Retina (tissue), 1 donor: ENCODE data around the gene FAT4.

Experiments
- DNase-seq: peaks from one replicate; pipeline ENCODE4 v3.0.0-alpha.2; 2016

Gene FAT4, protein sequence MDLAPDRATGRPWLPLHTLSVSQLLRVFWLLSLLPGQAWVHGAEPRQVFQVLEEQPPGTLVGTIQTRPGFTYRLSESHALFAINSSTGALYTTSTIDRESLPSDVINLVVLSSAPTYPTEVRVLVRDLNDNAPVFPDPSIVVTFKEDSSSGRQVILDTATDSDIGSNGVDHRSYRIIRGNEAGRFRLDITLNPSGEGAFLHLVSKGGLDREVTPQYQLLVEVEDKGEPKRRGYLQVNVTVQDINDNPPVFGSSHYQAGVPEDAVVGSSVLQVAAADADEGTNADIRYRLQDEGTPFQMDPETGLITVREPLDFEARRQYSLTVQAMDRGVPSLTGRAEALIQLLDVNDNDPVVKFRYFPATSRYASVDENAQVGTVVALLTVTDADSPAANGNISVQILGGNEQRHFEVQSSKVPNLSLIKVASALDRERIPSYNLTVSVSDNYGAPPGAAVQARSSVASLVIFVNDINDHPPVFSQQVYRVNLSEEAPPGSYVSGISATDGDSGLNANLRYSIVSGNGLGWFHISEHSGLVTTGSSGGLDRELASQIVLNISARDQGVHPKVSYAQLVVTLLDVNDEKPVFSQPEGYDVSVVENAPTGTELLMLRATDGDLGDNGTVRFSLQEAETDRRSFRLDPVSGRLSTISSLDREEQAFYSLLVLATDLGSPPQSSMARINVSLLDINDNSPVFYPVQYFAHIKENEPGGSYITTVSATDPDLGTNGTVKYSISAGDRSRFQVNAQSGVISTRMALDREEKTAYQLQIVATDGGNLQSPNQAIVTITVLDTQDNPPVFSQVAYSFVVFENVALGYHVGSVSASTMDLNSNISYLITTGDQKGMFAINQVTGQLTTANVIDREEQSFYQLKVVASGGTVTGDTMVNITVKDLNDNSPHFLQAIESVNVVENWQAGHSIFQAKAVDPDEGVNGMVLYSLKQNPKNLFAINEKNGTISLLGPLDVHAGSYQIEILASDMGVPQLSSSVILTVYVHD (N-terminal part only)

DNA sequence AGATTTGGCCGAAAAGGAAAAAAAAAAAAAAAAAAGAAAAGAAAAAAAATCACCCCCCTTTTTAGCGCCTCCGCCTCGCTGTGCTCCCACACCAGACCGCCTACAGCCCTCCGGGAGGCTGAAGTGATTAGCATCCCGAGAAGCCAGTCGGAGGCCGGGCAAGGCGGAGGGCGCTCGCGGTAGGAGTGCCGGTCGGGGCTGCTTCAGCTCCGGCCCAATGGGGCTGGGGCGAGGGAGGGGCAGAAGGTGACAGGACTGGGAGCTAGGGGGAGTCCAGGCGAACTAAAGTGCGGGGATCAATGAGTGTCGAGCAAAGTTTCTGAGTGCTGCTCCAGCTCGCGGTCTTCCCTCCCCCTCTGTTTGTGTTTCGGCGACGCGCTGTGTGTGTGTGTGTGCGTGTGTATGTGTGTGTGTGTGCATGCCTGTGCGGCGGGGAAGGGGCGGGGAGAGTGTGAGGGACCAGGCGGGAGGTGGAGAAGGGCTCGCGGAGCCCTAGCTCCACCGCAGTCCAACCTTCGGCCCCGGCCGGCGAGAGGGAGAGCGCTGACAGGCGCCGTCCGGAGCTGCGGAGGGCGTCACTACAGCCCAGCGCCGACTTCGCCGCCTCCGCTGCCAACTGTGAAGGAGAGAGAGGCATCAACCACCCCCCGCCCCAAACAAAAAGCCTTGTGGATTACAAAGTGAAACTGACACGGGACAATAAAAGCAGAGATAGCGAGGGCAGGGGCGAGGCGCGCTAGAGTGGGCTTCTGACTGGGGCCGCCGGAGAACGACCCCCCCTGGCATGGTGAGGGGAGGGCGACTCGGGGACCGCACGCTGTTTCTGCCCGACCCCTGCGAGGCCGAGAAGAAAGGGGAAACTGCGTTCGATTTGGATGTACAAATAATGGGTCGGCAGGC is at the start of gene FAT4:
FAT4 (plus strand) TSS at position 280 of the 900 bp plus-strand sequence. CDS start 1,457 bp downstream, outside the sequence.
- peak; percentile 95 for DNase-seq

DNA sequence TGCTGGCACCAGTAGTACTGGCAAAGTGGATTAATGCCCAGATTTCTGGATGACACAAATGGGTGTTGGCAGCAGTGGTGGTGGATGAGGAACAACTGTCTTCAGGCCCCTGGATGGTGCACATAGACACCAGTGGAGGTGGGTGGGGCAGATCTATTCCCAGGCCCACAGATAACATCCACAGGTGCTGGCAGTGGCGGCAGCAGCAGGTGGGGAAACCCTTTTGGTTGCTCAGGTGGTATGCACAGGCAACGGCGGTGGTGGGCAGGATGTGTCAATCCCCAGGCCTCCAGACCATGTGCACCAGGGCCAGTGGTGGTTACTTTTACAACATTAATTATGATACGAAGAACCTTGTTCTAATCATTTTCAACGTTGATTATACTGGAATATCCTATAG is 48.9 kb upstream of the FAT4 start:
- no peak for DNase-seq

DNA sequence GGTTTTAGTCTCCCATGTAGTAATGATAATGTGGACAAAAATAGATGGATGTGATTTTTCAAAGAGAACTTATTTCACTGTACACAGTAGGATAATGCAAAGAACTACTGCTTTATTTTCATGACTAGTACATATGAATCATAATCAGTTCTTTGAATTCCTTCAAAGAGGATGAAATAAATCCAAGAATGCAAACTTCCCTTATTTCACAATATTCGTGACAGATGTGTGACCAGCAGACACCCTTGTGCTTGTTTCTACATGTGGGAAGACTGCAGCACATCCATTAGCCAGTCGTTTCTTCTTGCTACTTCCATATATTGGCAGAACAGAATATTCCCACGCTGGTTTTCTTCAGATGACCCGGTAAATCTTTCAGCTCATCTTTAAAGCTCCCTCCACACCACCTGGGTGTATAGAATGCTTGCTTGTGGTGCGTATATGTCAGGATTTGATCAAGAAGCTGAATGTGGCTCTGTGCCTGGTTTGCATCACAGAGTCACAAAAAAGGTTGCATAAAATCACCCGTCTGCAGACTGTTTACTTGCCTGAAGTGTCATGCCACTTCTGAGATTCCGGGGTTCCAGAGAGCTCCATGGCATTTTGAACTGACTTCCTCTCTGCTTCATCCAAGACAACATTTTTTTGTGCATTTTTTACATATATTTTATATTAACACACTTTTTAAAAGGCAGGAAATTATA is 47.7 kb upstream of the FAT4 start:
- DNase-seq = no peak

DNA sequence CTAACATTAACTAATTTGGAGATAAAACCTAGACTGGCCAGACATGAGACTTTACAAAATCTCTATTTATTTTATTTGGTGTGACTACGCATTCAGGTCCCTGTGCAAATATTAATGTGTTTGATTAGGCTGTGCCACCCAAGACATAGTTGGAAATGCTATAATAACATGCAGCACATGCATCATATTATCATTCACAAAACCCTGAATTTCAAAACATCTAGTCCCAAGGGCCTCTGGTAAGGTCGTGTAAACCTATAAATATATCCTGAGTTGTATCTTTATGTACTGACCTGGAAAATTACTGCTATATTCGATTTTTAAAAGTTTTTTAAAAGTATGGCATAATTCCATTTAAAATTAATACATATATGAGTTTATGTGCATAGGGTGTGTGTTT is 47.1 kb upstream of the FAT4 start:
- DNase-seq = no peak

DNA sequence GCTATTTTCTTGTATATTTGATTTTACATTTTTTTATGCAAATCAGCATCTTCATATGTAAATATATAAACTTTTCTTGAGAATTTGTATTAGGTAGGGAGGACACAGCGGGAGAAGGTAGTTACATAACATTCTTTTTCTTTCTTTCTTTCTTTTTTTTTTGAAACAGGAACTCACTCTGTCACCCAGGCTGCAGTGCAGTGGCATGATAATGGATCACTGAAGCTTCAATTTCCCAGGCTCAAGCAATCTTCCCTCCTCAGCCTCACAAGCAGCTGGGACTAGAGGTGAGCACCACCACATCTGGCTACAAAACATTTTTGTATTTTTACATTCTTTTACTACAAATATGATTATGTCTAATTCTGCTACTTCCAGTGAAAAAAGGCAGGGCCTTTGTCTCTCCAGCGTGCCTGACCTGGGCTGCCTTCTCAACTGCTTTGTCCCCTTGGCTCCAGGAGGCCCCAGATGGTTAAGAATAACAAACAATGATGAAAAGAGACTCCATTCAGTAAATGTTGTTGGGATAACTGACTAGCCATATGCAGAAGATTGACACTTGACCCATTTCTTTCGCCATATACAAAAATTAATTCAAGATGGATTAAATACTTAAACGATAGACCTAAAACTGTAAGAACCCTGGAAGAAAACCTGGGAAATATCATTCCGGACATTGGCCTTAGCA is 46.5 kb upstream of the FAT4 start:
- peak; percentile 43 for DNase-seq

DNA sequence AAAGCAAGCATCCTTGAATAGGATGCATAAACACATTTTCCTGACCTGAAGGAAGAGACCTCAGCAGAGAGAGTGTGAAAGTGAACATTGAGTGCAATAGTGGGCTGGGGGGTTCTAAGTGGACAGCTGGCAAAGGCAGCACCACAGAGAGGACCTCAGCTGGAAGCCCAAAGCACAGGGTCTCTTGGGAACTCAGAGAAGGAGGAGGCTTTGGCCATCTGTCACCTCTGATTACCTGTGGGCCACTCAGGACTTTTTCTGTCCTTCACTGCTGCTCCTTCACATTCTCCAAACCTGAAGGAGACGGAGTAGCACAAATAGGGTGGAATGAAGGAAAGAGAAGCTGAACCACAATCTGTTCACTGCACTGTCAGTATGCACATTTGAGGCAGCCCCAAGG is 37.9 kb upstream of the FAT4 start:
- peak; percentile 61 for DNase-seq

DNA sequence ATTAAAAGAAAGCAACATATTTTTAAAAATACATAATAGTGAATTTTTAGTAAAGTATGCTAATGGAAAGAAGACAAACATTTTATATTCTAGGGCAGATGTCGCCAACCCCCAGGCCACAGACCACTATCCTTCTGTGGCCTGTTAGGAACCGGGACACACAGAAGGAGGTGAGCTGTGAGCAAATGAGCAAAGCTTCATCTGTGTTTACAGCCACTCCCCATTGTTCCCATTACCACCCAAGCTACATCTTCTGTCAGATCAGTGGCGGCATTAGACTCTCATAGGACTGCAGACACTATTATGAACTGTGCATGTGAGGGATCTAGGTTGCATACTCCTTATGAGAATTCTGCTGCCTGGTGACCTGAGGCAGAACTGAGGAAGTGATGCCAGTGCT is 37.0 kb upstream of the FAT4 start:
- no peak for DNase-seq

DNA sequence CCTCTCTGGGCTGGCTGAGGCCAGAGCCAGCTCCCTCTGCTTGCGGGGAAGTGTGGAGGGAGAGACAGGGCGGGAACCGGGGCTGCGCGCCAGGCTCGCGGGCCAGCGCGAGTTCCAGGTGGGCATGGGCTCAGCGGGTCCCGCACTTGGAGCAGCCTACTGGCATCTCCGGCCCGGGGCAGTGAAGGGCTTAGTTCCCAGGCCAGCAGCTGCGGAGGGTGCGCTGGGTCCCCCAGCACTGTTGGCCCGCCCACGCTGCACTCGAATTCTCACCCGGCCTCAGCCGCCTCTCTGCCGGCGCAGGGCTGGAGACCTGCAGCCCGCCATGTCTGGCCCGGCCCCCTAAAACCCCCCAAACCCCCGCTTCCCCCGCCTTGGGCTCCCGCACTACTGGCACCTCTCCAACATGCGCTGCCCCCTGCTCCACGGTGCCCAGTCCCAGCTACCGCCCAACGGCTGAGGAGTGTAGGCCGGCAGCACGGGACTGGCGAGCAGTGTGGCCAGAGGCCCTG is 33.8 kb upstream of the FAT4 start:
- DNase-seq = no peak

DNA sequence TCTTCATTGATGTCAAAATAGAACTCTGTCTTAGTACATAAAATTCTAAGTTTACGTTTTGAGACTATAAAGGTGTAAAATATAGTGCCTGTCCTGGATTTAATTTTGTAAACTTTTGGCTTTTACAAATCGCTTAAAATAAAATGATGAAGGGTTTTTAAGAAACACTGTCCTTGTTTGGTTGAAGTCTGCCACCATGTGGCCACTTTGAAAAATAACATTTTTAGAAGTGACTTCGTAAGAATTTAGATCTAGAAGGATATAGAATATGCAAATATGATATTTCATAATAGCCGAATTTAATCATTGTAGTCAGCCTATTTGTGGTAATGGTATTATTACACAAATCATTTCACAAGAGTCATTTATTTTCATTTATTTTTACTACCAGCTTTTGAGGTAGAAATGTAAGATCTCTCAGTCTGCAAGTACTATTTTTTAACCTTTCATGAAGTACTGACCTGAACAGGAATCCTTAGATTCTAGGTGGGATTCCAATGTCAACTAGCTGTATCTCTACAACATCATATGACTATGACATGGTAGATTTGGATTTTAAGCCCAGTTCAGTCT is 31.0 kb upstream of the FAT4 start:
- DNase-seq = peak; percentile 32

DNA sequence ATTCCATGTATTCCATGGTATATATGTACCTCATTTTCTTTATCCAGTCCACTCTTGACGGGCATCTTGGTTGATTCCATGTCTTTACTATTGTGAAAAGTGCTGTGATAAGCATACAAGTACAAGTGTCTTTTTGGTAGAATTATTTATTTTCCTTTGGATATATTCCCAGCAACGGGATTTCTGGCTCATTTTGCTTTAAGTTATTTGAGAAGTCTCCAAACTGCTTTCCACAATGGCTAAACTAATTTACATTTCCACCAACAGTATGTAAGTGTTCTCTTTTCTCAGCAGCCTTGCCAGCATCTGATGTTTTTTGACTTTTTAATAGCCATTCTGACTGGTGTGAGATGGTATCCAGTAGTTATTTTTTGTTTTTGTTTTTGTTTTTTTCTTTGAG is 17.6 kb upstream of the FAT4 start:
- DNase-seq = no peak

DNA sequence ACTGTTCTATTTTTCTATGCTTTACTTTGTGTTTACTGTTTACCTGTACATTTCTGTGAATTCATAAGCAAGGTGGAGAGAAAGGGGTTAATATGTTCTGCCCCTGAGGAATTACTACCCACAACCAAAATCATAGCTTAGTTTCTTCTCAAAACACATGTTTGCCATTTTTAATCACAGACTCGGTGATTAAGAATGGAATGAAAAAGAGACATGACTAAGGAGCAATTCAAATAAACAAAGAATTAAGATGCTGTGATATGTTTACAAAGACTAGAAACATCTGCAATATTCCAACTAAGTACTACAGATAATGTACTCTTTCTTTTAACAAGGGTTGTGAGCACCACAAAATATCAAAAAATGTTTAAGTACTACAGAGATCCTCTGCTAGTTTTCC is 11.7 kb upstream of the FAT4 start:
- no peak for DNase-seq

DNA sequence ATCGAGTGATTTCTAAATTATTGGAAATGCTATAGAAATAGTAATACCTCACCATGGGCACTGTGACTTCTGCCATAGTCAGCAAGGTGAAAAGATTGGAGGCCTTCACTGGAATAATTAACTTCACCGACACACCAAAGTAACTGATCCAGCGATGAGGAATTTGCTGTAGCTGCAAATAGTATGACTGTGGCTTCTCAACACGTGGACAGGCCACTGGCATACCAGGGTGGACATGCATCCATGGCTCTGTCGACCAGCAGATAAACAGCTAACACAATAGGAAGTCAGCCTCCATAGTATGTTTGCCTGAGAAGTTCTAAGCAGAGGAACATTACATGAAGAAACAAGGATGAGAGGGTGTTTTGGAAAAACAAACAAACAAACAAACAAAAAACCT is 10.9 kb upstream of the FAT4 start:
- no peak for DNase-seq

DNA sequence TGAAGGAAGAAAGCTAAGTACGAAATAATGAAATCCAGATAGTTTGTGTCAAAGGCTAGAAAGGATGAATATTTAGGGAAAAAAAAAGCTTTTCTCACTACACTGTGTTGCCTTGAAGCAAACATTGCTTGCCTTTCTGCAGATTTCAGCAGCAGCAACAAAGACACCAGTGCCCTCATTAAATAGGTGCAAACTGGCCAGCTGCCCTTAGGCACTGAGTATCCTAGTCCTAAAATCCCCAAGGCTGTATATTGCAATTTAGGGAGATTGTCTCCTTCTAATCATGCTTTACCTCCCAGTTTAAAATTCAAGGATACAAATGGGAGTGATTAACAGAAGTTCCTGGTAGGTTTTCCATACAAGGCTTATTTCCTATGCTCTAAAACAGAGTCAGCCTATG is 8.6 kb upstream of the FAT4 start:
- DNase-seq = no peak

DNA sequence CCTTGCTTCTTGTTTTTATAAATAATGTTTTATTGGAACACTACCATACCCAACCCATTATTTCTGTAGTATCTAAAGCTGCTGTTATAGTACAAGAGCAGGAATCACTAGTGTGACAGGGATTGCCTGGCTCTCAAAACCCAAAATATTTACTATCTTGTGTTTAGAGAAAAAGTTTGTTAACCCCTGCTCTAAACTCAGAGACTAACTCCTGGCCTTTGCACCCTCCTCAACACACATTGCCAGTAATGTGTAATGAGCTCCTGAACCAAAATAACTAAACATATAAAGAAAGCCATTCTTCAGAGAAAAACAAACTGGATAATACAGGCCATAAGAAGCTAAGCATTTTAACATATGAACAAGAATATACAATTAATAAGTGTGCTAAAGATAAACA is 8.2 kb upstream of the FAT4 start:
- no peak for DNase-seq

DNA sequence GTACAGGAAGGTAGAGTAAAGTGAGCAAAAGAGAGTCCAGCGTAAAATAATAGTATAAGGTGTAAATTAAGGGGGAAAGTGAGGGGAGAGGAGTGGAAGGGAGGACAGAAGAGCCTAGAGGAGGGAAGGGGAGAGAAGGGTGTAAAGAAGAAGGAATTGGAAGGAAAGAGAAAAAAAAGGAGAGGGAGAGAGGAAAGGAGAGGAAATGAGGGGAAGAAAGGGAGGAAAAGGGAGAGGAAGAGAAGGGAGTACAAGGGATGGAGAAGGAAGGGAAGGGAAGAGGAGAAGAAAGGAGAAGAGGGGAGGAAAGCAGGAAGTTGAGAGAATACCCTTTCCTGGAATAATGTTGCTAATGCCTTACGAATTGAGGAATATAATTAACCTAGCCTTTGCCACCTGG is 3.3 kb upstream of the FAT4 start:
- DNase-seq = no peak

DNA sequence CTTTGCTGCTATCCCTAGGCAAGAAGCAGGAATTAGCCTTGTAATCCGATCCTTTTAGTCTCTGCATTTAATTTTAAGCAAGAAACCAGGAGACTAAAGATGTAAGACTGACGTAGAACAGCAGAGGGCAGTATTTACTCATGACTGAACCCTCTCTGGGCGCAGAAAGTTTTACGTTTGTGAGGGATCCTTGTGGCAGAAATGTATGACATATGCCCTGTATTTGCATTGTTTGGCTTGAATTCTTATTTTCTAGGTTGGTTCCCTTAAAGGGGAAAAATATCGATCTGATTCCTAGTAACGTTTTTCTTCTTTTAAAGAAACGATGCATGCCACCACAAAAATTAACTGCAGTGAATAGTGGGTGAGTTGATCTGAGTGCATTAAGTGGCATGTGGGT is 1.3 kb upstream of the FAT4 start:
- DNase-seq = peak; percentile 83

DNA sequence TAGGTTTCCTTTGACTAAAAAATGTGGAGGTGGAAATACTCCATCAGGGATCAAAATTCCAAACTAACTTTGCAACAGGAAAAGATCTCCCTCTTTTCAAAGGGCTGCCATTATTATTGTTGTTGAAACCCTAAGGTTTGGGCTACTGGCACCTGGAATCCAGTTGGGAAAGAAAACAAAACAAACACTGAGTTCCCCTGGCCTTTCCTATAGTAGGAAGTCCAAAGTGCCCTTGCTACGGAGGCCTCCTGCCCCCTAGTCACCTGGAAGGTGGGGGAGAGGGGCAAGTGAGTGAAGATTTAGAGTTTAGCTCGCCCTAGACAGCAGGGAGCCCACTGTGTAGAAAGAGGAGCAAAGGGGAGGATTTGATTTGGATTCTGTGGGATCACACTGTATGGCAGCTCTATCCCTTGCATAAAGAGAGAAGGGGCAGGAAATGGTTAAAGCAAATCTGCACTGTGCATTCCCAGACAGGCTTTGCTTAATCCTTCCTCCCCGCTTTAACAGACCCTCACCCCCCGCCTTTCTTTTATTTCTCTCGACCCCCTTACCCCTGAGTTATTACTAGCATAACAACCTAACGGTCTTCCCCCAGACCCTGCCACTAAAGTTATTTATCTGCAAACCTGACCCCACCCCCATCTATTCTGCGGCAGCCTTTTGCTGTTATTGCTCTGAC is 627 bp upstream of the FAT4 start:
- no peak for DNase-seq

DNA sequence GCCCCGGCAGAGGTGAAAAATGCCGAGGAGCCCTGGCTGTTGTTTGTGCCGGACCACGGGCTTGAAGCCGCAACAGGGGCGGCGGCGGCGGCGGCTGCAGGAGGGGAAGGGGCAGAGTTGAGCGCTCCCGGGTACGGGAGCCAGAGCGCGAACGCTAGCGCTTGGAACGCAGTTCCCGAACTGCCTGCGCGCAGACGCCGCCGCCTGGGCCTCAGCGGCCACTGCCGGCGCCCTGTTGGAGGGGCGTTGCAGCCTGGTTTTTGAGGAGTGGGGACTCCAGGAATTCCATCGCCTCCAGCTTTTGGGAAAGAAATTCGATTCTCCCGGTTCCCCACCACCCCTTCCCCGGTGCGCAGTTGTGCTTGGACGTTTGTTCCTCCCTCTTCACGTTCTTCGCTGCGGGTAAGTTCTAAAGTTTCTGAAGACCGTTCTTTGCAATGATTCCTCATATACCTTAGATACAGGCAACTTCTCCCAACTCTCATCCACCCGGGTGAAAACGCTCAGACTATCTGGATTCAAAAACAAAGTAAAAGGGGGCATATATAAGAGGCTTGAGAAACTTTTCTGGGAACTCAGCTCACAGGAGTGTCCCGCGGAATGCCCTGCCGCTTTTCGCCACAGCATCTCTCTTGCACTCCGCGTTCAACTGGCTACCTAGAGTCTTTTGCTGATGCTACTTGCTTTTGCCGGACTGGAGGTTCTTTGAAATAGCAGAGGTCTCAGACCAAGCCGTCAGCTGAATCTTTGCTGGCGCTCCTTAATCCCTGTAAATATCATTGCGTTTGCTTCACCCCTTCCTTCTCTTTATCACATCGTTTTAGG is 1.0 kb downstream of the FAT4 start:
- peak; percentile 89 for DNase-seq

DNA sequence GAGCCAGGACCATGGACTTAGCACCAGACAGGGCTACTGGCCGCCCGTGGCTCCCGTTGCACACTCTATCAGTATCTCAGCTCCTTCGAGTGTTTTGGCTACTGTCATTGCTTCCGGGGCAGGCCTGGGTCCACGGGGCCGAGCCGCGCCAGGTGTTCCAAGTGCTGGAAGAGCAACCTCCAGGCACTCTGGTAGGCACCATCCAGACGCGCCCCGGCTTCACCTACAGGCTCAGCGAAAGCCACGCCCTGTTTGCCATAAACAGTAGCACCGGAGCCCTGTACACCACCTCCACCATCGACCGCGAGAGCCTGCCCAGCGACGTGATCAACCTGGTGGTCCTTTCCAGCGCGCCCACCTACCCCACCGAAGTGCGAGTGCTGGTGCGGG is 1.6 kb downstream of the FAT4 start:
- DNase-seq = peak; percentile 85
